Keratinocyte (primary cell): ENCODE results near the gene SYNCRIP.

Experiments used
- CTCF ChIP-seq, 3 experiments: IDR thresholded peaks in 1 of 3; conservative IDR thresholded peaks in 1 of 3; optimal IDR thresholded peaks in 1 of 3; 2 replicates in 2 of 3; 3 replicates in 1 of 3; pipeline versions ENCODE3 to v1.5.1; 2011; ENCODE audit warnings: low read length in 3 of 3, mild to moderate bottlenecking in 3 of 3, moderate library complexity in 2 of 3, control low read depth in 1 of 3, inconsistent platforms in 1 of 3; ENCODE audit not compliant: insufficient read depth in 2 of 3; ENCODE audit errors: extremely low read depth in 1 of 3
- EZH2 ChIP-seq: IDR thresholded peaks from one replicate; pipeline ENCODE4 v1.6.1; 2012; ENCODE audit warnings: inconsistent platforms, mild to moderate bottlenecking, low read length, moderate library complexity

- TF ChIP-seq CTCF (optimal IDR thresholded peaks at IDR 0.05 in 1 of 3, IDR thresholded peaks at IDR 0.05 in 1 of 3, conservative IDR thresholded peaks at IDR 0.05 in 1 of 3; ENCODE audit: extremely low read depth in 1 of 3, insufficient read depth in 2 of 3, low read length in 3 of 3) (no peak), EZH2 (no peak)
Measured at GRCh38 chr6:85680388-85680787, 37.7 kb upstream of the SYNCRIP start.
